Activated CD4-positive, alpha-beta T cell treated with anti-CD3 and anti-CD28 coated beads, Interleukin-2, amount 50 U/mL, for 4 hours (primary cell): ENCODE results near the gene CXCL12.

Experiments used
- DNase-seq, 2 experiments: peaks; one replicate each; pipeline ENCODE4 v3.0.0-alpha.2; 2020

Gene CXCL12

GRCh38 chr10:44383749-44384600 is 922 bp downstream of the CXCL12 start:
- no peak for DNase-seq

GRCh38 chr10:44382981-44383748 is 1.7 kb downstream of the CXCL12 start:
- DNase-seq: no peak

- DNase-seq: no peak
Observed at GRCh38 chr10:44382131-44382858, 2.6 kb downstream of the CXCL12 start.

GRCh38 chr10:44380829-44381600 is 3.9 kb downstream of the CXCL12 start:
- no peak for DNase-seq

GRCh38 chr10:44379907-44380306 is 5.0 kb downstream of the CXCL12 start:
- no peak for DNase-seq

- no peak for DNase-seq
Observed at GRCh38 chr10:44378626-44379025, 6.3 kb downstream of the CXCL12 start.

- no peak for DNase-seq
Observed at GRCh38 chr10:44377651-44378310, 7.1 kb downstream of the CXCL12 start.

GRCh38 chr10:44376472-44377099 is 8.3 kb downstream of the CXCL12 start:
- no peak for DNase-seq

GRCh38 chr10:44374155-44374554 is 10.7 kb downstream of the CXCL12 start:
- no peak for DNase-seq

- DNase-seq: no peak
Observed at GRCh38 chr10:44373341-44373995, 11.4 kb downstream of the CXCL12 start.

GRCh38 chr10:44372181-44372580 is 12.7 kb downstream of the CXCL12 start:
- no peak for DNase-seq

GRCh38 chr10:44370731-44371248 is 14.1 kb downstream of the CXCL12 start:
- DNase-seq: no peak

GRCh38 chr10:44369854-44370253 is 15.0 kb downstream of the CXCL12 start:
- DNase-seq: no peak

- no peak for DNase-seq
Observed at GRCh38 chr10:44369296-44369695, 15.6 kb downstream of the CXCL12 start.

- DNase-seq: no peak
Observed at GRCh38 chr10:44368637-44369036, 16.3 kb downstream of the CXCL12 start.

- no peak for DNase-seq
Observed at GRCh38 chr10:44366941-44367630, 17.8 kb downstream of the CXCL12 start.

- no peak for DNase-seq
Observed at GRCh38 chr10:44364566-44364965, 20.3 kb downstream of the CXCL12 start.

- DNase-seq: no peak
Observed at GRCh38 chr10:44363716-44364115, 21.2 kb downstream of the CXCL12 start.

GRCh38 chr10:44362866-44363711 is 21.8 kb downstream of the CXCL12 start:
- DNase-seq: no peak
